LNCAP (cell line): ENCODE data around the gene TNFAIP8.

Experiments
- TF ChIP-seq, protein P1 (sequence below): fragments of 450-650 bp; IDR thresholded peaks from 2 replicates; pipeline ENCODE4 v1.5.1; 2017; ENCODE audit warnings: mild to moderate bottlenecking

Gene TNFAIP8

GRCh38 chr5:119374901-119375300, 19.1 kb downstream of the TNFAIP8 start:
- TF ChIP-seq, protein P1, sequence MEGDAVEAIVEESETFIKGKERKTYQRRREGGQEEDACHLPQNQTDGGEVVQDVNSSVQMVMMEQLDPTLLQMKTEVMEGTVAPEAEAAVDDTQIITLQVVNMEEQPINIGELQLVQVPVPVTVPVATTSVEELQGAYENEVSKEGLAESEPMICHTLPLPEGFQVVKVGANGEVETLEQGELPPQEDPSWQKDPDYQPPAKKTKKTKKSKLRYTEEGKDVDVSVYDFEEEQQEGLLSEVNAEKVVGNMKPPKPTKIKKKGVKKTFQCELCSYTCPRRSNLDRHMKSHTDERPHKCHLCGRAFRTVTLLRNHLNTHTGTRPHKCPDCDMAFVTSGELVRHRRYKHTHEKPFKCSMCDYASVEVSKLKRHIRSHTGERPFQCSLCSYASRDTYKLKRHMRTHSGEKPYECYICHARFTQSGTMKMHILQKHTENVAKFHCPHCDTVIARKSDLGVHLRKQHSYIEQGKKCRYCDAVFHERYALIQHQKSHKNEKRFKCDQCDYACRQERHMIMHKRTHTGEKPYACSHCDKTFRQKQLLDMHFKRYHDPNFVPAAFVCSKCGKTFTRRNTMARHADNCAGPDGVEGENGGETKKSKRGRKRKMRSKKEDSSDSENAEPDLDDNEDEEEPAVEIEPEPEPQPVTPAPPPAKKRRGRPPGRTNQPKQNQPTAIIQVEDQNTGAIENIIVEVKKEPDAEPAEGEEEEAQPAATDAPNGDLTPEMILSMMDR = no peak

DNA sequence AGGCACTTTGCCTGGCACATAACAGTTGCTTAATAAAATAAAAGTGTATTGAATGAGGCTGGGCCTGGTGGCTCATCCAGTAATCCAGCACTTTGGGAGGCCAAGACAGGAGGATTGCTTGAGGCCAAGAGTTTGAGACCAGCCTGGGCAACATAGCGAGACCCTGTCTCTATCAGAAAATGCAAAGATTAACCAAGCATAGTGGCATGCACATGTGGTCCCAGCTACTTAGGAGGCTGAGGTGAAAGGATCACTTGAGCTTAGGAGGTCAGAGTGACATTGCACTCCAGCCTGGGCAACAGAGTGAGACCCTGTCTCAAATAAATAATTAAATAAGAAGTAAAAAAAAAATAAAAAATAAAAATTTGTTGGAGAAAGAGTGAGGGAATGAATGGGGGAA, 21.2 kb downstream of the TNFAIP8 start:
- TF ChIP-seq, protein P1 = no peak

DNA sequence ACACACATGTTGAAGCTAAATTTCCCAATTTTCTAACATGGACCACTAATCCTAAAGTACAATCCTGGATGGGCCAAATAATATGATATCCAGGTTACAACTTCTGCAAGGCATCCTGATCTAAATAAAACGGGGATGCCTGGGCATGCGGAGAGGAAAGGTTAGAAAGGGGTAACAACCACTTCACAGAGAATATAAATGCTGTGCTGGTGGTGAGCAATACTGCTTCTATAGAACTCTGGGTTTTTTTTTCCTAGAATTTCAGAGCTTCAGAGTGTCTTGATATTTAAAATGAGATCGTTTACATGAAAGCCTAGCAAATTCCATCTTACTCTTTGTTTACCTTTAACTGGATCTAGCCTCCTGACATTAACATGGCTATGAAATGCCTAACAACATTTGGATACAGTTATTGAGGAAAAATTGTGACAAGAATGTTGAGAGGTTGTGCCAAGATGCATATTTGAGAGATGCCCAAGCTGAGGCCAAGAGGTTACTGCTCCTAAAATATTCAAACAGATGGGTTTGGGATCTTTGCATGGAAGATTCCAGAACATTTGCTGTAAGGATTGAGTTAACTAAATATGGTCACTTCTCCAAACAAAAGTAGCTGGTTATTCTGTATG, 22.4 kb downstream of the TNFAIP8 start:
- TF ChIP-seq, protein P1 = no peak

GRCh38 chr5:119379096-119379495, 23.3 kb downstream of the TNFAIP8 start:
- TF ChIP-seq, protein P1 = no peak

- TF ChIP-seq, protein P1 = no peak
Measured at GRCh38 chr5:119379942-119380547, 24.2 kb downstream of the TNFAIP8 start.

GRCh38 chr5:119382169-119382568, 26.4 kb downstream of the TNFAIP8 start:
- TF ChIP-seq, protein P1 = no peak

GRCh38 chr5:119383008-119383407, 27.2 kb downstream of the TNFAIP8 start:
- TF ChIP-seq, protein P1 = no peak
